Stimulated activated CD8-positive, alpha-beta memory T cell treated with anti-CD3 and anti-CD28 coated beads, Interleukin-7, amount 100 ng/mL, for 4 hours (primary cell): ENCODE data around the gene DNHD1.
"Not testable (repeated sequence)": the region's sequence is repeated elsewhere in the genome, so short reads cannot be mapped to it uniquely, and the experiment has no call there.

ENCODE experiments used
- DNase-seq, 2 donors: peaks; one replicate each; pipeline ENCODE4 v3.0.0-alpha.2; 2020; ENCODE audit warnings: low read depth in 2 of 2

The DNHD1 gene

DNA sequence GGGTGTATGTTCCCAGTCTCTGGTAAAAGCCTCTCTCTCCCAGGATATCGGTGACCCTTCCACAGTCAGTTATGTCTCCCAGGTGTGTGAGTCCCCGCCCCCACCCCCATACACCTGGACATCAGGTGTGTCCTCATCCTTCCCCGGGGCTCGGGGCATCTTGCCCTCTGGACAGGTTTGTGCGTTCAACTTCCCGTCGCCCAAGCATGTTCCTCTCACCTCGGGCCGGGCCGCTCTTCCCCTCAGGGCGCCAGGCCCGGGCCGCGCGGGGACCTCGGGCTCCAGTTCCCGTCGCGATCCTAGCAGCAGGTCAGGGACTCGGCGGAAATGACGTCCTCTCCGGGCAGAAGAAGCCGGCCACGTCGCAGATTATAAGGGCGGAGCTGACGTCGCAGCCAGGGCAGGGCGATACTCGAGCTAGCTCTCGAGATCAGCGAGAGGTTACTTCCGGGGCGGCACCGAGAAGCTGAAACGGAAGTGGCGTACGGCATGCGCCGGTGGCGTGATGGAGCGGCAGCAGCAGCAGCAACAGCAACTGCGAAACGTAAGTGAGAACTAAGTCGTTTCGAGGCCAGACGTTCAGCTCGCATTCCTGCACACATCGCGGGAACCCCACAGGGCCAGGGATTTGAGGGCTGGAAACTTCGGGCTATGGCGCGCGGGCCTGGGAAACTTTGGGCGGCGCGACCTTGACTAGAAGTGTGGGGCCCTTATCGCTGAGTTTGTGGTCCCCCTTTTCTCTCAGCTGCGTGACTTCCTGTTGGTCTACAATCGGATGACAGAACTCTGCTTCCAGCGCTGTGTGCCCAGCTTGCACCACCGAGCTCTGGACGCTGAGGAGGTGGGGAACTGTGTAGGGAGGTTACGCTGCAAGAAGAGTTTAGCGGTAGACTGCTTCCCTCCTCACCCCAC, 15.8 kb upstream of the DNHD1 start, which contains the start of the genes ARFIP2 and TIMM10B:
TSS of gene ARFIP2 (minus strand) at position 320 of the 912 bp plus-strand sequence. CDS start 910 bp downstream, outside the sequence.
TSS of gene TIMM10B (plus strand) at position 490 of the 912 bp plus-strand sequence. CDS start at position 506, 16 bp downstream.
- DNase-seq = peak; percentile 95 to 97

DNA sequence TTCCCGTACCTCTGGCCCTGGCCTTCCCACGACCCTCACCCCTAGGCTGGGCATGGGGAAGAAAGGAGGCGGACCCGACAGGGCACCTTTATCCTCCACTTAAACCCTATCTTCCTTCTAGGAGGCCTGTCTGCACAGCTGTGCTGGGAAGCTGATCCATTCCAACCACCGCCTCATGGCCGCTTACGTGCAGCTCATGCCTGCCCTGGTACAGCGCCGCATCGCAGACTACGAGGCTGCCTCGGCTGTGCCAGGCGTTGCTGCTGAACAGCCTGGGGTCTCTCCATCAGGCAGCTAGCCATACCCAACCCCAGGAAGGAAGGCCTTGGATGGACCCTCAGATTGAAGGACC, 15.2 kb upstream of the DNHD1 start:
- DNase-seq = no peak

GRCh38 chr11:6482441-6482840, 14.6 kb upstream of the DNHD1 start:
- no peak for DNase-seq

- DNase-seq = no peak
Observed at GRCh38 chr11:6483015-6483414, 14.1 kb upstream of the DNHD1 start.

- no peak for DNase-seq
Observed at GRCh38 chr11:6485661-6486060, 11.4 kb upstream of the DNHD1 start.

- no peak for DNase-seq
Observed at GRCh38 chr11:6486256-6486655, 10.8 kb upstream of the DNHD1 start.

DNA sequence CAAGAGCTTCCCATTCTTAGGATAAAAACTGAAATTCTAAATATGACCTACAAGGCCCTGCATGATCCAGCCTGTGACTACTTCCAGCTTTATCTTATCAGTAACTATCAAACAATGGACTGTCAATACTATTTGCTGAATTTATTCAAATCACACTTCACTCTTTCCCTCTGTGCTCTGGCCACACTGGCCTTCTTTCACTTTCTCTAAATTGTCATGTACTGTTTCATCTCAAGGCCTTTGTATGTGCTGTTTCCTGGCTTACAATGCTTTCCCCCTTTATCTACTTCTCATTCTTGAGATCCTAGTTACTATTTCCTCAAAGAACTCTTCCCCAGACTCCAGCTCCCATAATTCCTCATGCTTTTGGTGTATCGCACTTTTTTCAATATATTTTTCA, 10.1 kb upstream of the DNHD1 start:
- DNase-seq = no peak

DNA sequence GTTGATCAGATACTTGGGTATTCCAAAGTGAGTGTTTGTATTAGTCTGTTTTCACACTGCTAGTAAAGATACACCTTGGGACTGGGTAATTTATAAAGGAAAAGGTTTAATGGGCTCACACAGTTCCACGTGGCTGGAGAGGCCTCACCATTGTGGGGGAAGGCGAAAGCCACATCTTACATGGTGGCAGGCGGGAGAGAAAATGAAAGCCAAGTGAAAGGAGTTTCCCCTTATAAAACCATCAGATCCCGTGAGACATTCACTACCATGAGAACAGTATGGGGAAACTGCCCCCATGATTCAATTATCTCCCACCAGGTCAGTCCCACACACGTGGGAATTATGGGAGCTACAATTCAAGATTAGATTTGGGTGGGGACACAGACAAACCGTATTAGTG, 8.7 kb upstream of the DNHD1 start:
- no peak for DNase-seq

DNA sequence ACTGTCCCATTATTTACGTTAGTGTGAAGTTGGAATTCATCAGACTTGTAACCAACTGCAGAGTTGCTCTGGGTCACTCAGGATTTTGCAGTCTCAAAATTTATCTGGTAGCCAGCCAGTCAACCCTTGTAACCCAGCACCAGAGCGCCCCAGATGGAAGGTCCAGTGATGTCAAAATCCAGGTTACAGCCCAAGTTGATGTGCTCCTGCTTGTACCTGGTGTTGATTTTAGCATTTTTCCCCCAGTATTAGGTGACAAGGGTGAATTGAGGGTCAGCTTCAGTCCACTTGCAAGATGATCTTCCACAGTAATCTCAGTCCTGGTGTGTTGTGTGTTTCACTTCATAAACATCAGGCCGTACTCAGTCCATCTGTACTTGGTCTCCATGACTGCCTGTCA, 8.3 kb upstream of the DNHD1 start:
- DNase-seq = no peak

DNA sequence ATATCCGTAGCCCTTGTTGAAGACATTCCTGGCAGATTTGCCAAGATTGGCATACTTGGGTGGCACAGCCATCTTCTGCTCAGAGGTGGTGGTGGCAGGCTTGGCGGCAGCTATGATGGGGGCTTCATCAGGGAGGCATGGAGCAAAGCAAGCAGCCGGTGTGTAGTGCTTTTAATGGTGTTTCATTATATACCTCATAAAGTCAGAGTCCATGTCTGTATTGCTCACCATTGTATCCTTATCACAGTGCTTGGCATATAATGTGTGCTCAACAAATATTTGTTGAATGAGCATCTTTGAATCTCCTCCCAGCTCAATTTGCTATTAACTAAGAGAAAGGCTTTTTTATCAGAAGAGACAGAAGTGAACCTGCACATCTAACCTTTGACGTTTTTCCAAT, 7.8 kb upstream of the DNHD1 start:
- no peak for DNase-seq

GRCh38 chr11:6498121-6498520, 1.0 kb downstream of the DNHD1 start:
- DNase-seq = no peak

- DNase-seq = no peak
Observed at GRCh38 chr11:6498544-6498943, 1.5 kb downstream of the DNHD1 start.

DNA sequence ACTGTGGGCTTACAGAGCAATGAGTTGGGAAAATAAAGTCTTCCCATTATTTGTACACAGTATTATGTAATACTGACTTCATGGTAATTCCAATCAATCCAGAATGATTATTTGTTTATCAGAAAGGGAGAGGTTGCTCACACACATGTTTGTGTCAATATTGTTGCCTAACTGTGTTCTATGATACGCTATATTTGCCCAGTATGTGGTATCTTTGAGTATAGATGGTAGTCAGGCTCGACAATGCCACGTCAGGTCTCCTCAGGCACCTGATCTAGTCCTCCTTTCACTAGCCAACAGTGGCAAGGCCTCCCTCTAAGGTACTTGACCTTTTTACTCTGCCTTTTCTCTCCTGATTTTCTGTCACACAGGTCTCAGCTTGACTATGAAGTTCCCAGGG, 5.3 kb downstream of the DNHD1 start:
- DNase-seq = no peak

DNA sequence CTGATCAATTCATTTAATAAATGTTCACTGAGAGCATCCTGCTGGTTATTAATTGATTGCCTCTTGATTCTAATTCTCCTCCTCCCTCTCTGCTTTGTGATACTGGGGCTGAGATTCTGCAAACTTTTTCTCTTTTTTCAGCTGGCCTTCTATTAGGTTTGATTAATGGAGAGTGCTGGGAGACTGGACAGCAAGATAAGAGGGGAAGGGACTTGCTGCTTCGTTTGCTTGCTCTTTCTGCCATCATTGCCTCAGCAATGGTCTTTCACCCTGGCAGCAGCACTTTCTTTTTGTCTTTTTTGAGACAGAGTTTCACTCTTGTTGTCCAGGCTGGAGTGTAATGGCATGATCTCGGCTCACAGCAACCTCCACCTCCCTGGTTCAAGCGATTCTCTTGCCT, 7.1 kb downstream of the DNHD1 start:
- DNase-seq = no peak

DNA sequence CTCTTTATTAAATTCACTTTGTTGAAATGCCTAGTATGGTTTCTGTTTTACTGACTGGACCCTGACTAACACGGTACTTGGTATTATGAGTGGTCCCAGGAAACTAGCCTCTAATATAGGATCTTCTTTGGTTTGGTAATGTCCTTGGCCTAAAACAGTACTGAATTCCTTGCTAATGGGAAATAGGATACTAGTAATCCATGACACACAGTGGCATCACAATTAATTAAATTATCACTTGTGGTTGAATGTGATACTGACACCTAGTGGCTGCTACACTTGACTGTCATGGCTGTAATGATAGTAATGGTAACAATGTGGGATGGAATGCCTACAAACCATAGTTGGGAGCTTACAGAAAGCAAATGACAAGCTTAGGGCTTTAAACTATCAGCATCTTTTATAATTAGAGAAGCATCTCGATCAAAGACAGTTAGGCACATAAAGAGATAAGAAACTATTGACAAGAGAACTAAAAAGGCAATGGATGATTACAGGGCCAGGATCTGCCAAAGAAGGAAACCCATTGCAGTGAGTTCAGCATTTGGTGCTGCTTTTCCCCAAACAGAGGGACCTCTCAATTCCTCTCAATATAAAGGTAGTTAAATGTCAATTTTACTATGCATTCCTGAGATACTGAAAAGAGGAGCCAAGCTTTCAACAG, 8.6 kb downstream of the DNHD1 start:
- DNase-seq = no peak

- DNase-seq = no peak
Observed at GRCh38 chr11:6516865-6517264, 19.8 kb downstream of the DNHD1 start.

GRCh38 chr11:6520265-6520664, 23.2 kb downstream of the DNHD1 start:
- no peak for DNase-seq

- DNase-seq = not testable (repeated sequence)
Observed at GRCh38 chr11:6521946-6522345, 24.9 kb downstream of the DNHD1 start.

DNA sequence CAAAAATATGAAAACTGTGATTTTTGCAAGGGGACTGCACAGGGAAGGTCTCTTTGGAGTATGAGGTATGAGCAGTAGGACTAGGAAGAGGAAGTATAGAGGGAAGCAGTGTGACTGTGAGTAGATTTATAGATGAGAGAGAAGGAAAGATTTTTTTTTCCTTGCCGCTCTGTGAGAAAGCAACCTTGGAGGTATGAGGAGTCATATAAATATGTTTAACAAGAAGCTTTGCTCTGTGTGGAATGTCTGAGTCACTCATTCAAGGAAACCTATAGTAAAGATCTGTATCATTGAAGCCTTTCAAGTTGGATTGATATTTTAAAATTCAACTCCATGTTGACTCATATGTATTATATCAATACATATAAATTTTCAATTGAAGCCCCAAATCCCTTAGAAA, 26.2 kb downstream of the DNHD1 start:
- DNase-seq = no peak

GRCh38 chr11:6526411-6527135, 29.5 kb downstream of the DNHD1 start:
- DNase-seq = no peak

DNA sequence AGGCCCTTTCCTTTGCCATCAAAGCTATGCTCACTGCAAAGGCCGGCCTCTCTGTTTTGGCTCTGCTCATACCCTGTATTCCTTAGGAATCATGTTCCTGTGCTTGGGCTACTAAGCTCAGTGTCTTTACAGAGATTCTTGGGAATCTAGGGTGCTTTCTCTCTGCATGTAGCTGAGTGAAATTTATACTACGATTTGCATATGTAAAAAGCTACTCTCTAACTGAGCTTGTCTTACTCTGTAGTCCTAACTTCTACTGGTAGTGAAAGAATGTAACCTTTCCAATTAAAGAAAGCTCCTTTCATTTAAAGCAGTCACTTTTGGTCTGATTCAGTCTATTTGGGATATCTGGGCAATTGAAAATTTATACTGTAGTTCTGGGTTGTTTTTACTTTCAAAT, 32.2 kb downstream of the DNHD1 start:
- DNase-seq = no peak

DNA sequence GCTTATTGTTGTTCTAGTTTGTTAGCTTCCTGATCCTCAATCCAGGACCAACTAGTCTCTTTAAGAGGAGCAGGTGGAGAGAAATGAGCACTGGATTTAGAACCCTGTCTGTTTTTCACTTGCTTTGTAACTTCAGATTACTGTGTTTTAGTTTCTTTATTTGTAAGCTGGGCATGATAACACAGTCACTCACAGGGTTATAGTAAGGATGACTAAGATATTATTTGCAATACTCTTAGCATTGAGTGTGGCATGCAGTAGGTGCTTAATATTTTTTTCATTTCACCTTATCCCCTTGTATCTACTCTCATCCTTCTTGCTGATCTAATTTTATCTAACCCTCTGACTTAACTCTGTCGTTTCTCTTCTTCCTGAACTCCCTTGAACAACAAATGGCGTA, 33.8 kb downstream of the DNHD1 start:
- DNase-seq = no peak
